Activated CD8-positive, alpha-beta memory T cell treated with anti-CD3 and anti-CD28 coated beads for 4 hours (primary cell): Measurements from ENCODE around the gene ATM.
"Not testable (repeated sequence)": the region's sequence is repeated elsewhere in the genome, so short reads cannot be mapped to it uniquely, and the experiment has no call there.

Experiments used
- DNase-seq, 2 donors: peaks; one replicate each; pipeline ENCODE4 v3.0.0-alpha.2; 2020; ENCODE audit warnings: low read depth in 2 of 2

ATM gene

GRCh38 chr11:108373505-108373904, 150.6 kb downstream of the ATM start:
- DNase-seq, result not testable (repeated sequence)

GRCh38 chr11:108388576-108388975, 165.7 kb downstream of the ATM start:
- DNase-seq, result no peak

- no peak for DNase-seq
These were observed 169.5 kb downstream of the ATM start for GRCh38 chr11:108392353-108392752.

GRCh38 chr11:108393046-108393445, 170.2 kb downstream of the ATM start:
- DNase-seq, result no peak

GRCh38 chr11:108394744-108395284, 171.9 kb downstream of the ATM start:
- DNase-seq, result no peak

GRCh38 chr11:108396672-108397071, 173.8 kb downstream of the ATM start:
- DNase-seq, result not testable (repeated sequence)

GRCh38 chr11:108398439-108398838, 175.6 kb downstream of the ATM start:
- no peak for DNase-seq

- no peak for DNase-seq
These were observed 179.4 kb downstream of the ATM start for GRCh38 chr11:108402241-108402640.

GRCh38 chr11:108403052-108403451, 180.2 kb downstream of the ATM start:
- DNase-seq, result no peak

- no peak for DNase-seq
These were observed 182.8 kb downstream of the ATM start for GRCh38 chr11:108405706-108406105.

GRCh38 chr11:108414958-108415357, 192.1 kb downstream of the ATM start:
- no peak for DNase-seq

GRCh38 chr11:108417551-108417950, 194.7 kb downstream of the ATM start:
- DNase-seq, result not testable (repeated sequence)
